ENCODE data around the gene MYRIP.
"Not testable (repeated sequence)": the region's sequence is repeated elsewhere in the genome, so short reads cannot be mapped to it uniquely, and the experiment has no call there.

The MYRIP gene

DNA sequence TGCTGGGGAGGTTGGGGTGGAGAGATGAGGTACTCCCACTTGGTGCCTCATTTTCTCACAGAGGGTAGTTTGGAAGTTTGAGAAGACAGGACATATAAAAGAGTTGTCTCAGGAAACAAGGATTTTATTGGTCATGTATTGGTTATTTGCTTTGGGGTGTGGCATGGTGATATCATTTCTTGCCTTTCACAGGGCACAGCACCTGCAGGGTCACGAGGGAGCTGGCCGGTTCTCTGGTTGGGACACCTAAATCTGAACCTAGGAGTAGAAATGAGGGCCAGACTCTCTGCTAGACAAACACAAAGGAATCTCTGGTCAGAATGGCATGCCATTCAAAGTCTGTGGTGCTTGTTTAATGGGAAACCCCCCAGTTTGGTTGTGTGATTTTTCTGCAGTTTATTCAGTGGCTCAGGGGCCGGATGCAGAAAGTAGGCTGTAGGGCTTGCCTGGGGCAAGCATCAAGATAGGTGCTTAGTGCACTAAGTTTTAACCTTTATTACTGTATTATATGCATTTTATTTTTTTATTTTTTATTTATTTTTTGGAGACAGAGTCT, 262.4 kb downstream of the MYRIP start:
- no peaks in the 10 kb centered on the region for H3K79me2 ChIP-seq (ENCODE audit: insufficient read depth, low read length)
- H3K27ac ChIP-seq (ENCODE audit: low read depth, low read length, poor library complexity, severe bottlenecking) = no peak overlapping the region

DNA sequence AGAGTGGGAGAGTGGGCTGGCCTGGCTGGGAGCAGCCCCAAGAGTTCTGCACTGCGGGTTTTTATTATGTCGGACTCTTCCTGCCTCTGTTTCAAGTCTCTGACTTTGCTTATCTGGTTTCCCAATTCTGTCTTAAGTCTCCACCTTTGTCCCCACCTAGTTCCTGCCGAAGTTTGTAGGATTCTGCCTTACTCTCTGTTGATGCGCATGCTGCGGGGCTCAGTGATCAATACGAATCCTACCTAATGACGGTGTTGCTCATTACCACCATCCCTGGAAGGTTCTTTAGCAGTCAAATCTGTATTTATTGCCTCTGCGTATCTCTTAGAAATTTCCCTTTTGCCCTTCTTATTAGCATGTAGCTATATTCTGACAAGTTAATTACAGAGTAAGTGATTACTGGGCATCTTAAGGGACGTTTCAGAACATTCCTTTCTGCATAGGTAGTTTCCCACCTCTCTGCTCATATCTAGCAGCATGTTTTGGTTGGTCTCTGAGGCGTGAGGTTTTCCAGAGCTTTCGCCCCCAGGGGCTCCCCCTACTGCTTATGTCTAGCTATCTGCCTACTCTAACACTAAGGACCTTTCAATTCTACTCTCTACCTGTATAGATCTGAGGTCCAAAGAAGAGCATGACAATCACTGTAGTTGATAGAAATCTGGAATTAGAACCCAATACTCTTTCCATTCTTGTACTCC, 264.1 kb downstream of the MYRIP start:
- Histone ChIP-seq H3K36me3 (ENCODE audit: insufficient read depth, low read length) (no peaks in the 10 kb centered on the region), H3K9ac (ENCODE audit: low read length) (no peak overlapping the region), H3K4me1 (ENCODE audit: insufficient read depth, low read length, severe bottlenecking) (no peaks in the 10 kb centered on the region), H3K79me2 (ENCODE audit: insufficient read depth, low read length) (no peaks in the 10 kb centered on the region), H3K27me3 (ENCODE audit: insufficient read depth, low read length) (no peaks in the 10 kb centered on the region), H3F3A (ENCODE audit: insufficient read depth, low read length) (no peaks in the 10 kb centered on the region), H2AFZ (ENCODE audit: low read length) (no peak overlapping the region), H4K20me1 (ENCODE audit: insufficient read depth, low read length) (no peaks in the 10 kb centered on the region), H3K27ac (ENCODE audit: low read depth, low read length, poor library complexity, severe bottlenecking) (no peak overlapping the region), H3K4me3 (ENCODE audit: low read depth, low read length, poor library complexity, severe bottlenecking) (no peak overlapping the region), H3K9me3 (ENCODE audit: low read length) (no peaks in the 10 kb centered on the region), H3K9me2 (ENCODE audit: low read depth, low read length) (no peaks in the 10 kb centered on the region), H3K4me2 (ENCODE audit: low read length) (no peak overlapping the region)
- TF ChIP-seq EZH2 (IDR thresholded peaks at IDR 0.05; ENCODE audit: borderline replicate concordance, low read length) = no peak
- TF ChIP-seq, protein P1, sequence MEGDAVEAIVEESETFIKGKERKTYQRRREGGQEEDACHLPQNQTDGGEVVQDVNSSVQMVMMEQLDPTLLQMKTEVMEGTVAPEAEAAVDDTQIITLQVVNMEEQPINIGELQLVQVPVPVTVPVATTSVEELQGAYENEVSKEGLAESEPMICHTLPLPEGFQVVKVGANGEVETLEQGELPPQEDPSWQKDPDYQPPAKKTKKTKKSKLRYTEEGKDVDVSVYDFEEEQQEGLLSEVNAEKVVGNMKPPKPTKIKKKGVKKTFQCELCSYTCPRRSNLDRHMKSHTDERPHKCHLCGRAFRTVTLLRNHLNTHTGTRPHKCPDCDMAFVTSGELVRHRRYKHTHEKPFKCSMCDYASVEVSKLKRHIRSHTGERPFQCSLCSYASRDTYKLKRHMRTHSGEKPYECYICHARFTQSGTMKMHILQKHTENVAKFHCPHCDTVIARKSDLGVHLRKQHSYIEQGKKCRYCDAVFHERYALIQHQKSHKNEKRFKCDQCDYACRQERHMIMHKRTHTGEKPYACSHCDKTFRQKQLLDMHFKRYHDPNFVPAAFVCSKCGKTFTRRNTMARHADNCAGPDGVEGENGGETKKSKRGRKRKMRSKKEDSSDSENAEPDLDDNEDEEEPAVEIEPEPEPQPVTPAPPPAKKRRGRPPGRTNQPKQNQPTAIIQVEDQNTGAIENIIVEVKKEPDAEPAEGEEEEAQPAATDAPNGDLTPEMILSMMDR (IDR thresholded peaks at IDR 0.05; ENCODE audit: low read length) = peak; percentile 17; the same call in 1 of the 2 replicates

More for the DNA sequence above, 262.4 kb downstream of the MYRIP start:
- no peak overlapping the region for H3K4me2 ChIP-seq (ENCODE audit: low read length)
- no peak overlapping the region for H3K4me3 ChIP-seq (ENCODE audit: low read depth, low read length, poor library complexity, severe bottlenecking)
- TF ChIP-seq EZH2 (IDR thresholded peaks at IDR 0.05; ENCODE audit: borderline replicate concordance, low read length) = no peak
- TF ChIP-seq, protein P1 (IDR thresholded peaks at IDR 0.05; ENCODE audit: low read length) = no peak
- H3K4me1 ChIP-seq (ENCODE audit: insufficient read depth, low read length, severe bottlenecking) = no peaks in the 10 kb centered on the region
- H3K36me3 ChIP-seq (ENCODE audit: insufficient read depth, low read length) = no peaks in the 10 kb centered on the region
- no peaks in the 10 kb centered on the region for H3K27me3 ChIP-seq (ENCODE audit: insufficient read depth, low read length)
- no peak overlapping the region for H2AFZ ChIP-seq (ENCODE audit: low read length)
- no peaks in the 10 kb centered on the region for H4K20me1 ChIP-seq (ENCODE audit: insufficient read depth, low read length)
- no peaks in the 10 kb centered on the region for H3F3A ChIP-seq (ENCODE audit: insufficient read depth, low read length)
- H3K9me3 ChIP-seq (ENCODE audit: low read length) = no peaks in the 10 kb centered on the region
- H3K9me2 ChIP-seq (ENCODE audit: low read depth, low read length) = no peaks in the 10 kb centered on the region
- no peak overlapping the region for H3K9ac ChIP-seq (ENCODE audit: low read length)

DNA sequence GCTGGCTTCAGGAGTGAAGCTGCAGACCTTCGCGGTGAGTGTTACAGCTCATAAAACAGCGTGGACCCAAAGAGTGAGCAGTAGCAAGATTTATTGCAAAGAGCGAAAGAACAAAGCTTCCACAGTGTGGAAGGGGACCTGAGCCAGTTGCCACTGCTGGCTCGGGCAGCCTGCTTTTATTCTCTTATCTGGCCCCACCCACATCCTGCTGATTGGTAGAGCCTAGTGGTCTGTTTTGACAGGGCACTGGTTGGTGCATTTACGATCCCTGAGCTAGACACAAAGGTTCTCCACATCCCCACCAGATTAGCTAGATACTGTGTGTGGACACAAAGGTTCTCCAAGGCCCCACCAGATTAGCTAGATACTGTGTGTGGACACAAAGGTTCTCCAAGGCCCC, 267.7 kb downstream of the MYRIP start:
- H3K27ac ChIP-seq (ENCODE audit: low read depth, low read length, poor library complexity, severe bottlenecking); H3K9me2 ChIP-seq (ENCODE audit: low read depth, low read length); H3K36me3 ChIP-seq (ENCODE audit: insufficient read depth, low read length); H3K79me2 ChIP-seq (ENCODE audit: insufficient read depth, low read length); H3F3A ChIP-seq (ENCODE audit: insufficient read depth, low read length); H3K9ac ChIP-seq (ENCODE audit: low read length); H3K4me2 ChIP-seq (ENCODE audit: low read length); H3K9me3 ChIP-seq (ENCODE audit: low read length); H2AFZ ChIP-seq (ENCODE audit: low read length); H3K4me3 ChIP-seq (ENCODE audit: low read depth, low read length, poor library complexity, severe bottlenecking); H4K20me1 ChIP-seq (ENCODE audit: insufficient read depth, low read length); H3K4me1 ChIP-seq (ENCODE audit: insufficient read depth, low read length, severe bottlenecking); H3K27me3 ChIP-seq (ENCODE audit: insufficient read depth, low read length): not testable (repeated sequence)

DNA sequence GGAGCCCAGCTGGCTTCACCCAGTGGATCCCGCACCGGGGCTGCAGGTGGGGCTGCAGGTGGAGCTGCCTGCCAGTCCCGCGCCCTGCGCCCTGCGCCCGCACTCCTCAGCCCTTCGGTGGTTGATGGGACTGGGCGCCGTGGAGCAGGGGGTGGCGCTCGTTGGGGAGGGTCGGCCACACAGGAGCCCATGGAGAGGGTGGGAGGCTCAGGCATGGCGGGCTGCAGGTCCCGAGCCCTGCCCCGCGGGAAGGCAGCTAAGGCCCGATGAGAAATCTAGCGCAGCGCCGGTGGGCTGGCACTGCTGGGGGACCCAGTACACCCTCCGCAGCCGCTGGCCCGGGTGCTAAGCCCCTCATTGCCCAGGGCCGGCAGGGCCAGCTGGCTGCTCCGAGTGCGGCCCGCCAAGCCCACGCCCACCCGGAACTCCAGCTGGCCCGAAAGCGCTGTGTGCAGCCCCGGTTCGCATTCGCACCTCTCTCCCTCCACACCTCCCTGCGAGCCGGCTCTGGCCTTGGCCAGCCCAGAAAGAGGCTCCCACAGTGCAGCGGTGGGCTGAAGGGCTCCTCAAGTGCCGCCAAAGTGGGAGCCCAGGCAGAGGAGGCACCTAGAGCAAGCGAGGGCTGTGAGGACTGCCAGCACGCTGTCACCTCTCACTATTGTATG, 268.6 kb downstream of the MYRIP start:
- not testable (repeated sequence) for H3K9me3 ChIP-seq (ENCODE audit: low read length); H3F3A ChIP-seq (ENCODE audit: insufficient read depth, low read length); H3K27me3 ChIP-seq (ENCODE audit: insufficient read depth, low read length)

More for the DNA sequence above, 268.6 kb downstream of the MYRIP start:
- H3K27ac ChIP-seq (ENCODE audit: low read depth, low read length, poor library complexity, severe bottlenecking); H3K4me1 ChIP-seq (ENCODE audit: insufficient read depth, low read length, severe bottlenecking); H3K4me3 ChIP-seq (ENCODE audit: low read depth, low read length, poor library complexity, severe bottlenecking); H3K36me3 ChIP-seq (ENCODE audit: insufficient read depth, low read length); H3K9me2 ChIP-seq (ENCODE audit: low read depth, low read length); H4K20me1 ChIP-seq (ENCODE audit: insufficient read depth, low read length); H2AFZ ChIP-seq (ENCODE audit: low read length); H3K79me2 ChIP-seq (ENCODE audit: insufficient read depth, low read length); H3K9ac ChIP-seq (ENCODE audit: low read length); H3K4me2 ChIP-seq (ENCODE audit: low read length): not testable (repeated sequence)

Measured in OCI-LY1 (cell line).